Activated naive CD8-positive, alpha-beta T cell treated with anti-CD3 and anti-CD28 coated beads, Interleukin-2, amount 50 U/mL, for 16 hours (primary cell): ENCODE measurements around the gene SORCS2.
"Not testable (repeated sequence)": the region's sequence is repeated elsewhere in the genome, so short reads cannot be mapped to it uniquely, and the experiment has no call there.

Source experiments
- DNase-seq: peaks from one replicate; pipeline ENCODE4 v3.0.0-alpha.2; 2020; ENCODE audit warnings: low read depth, low spot score

SORCS2 gene

DNA sequence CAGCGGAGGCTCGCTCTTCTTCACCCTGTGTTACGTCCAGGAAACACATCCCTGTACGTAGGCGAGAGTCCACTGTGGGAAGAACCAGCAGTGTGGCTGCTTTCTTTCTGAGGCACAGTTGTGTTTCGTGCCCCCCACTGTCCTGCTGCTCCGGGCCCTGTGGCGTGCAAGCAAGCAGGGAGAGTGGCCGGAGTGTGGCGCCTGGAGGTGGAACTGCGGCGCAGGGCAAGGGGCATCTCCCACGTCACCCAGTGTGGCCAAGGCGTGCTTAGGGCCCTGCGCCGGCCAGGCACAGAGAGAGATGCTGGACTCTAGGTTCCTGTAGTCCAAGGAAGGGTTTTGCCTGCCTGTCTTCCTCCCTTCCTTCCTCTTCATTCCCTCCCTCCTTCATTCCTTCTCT is 255.7 kb downstream of the SORCS2 start:
- DNase-seq, result no peak

GRCh38 chr4:7450775-7451433 is 258.6 kb downstream of the SORCS2 start:
- DNase-seq, result no peak

DNA sequence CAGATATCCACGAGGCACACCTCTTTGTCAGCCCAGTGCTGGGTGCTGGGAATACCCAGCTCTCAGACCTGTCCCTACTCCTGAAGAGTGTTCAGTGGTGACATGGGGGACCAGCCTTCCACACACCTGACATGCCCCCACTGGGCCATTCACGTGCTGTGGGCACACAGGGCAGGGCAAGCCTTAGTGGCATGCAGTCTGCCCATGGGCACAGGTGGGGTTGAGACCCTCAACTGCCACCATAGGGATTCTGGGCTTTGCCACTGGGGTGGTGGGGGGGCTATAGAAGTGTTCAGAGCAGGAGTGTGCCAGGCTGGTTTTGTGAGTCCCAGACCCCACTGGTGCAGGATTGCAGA is 259.1 kb downstream of the SORCS2 start:
- DNase-seq, result no peak

DNA sequence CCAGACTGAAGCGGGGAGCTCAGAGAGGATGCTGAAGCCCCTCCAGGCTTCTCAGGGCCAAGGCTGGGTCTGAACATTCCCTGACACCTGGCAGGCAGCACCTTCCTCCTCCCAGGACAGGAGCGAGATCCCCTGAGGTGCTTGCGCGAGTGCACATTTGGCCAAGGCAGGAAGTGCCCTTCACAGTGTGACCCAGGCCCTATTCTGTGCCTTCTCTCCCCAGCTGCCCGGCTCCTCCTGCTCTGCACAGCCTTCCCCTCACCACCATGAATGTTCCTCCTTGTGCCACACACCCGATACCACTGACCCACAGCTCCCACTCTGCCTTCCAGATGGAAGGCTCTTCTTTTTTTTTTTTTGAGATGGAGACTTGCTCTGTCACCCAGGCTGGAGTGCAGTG is 259.5 kb downstream of the SORCS2 start:
- no peak for DNase-seq

- not testable (repeated sequence) for DNase-seq
Observed at GRCh38 chr4:7452802-7453201, 260.5 kb downstream of the SORCS2 start.

GRCh38 chr4:7457201-7458065 is 265.1 kb downstream of the SORCS2 start:
- DNase-seq, result no peak

DNA sequence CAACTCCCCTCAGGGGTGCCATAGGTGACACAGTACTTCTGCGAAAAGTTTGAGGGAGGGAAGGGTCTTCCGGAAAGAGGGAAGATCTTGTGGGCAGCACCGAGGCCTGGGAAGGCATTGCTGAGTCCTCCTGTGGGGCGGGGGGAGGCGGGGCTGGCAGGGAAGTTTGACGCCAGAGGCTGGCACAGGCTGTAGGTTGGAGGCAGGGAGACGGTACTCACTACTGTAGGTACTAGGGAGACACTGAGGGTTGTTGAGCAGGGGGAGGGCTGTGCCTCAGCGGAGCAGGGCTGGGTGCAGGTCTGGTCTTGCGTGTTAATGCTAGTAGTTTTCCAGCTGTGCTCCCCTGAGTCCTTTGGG is 265.7 kb downstream of the SORCS2 start:
- no peak for DNase-seq

GRCh38 chr4:7458477-7458876 is 266.1 kb downstream of the SORCS2 start:
- no peak for DNase-seq

- DNase-seq, result no peak
Observed at GRCh38 chr4:7459471-7459870, 267.1 kb downstream of the SORCS2 start.

DNA sequence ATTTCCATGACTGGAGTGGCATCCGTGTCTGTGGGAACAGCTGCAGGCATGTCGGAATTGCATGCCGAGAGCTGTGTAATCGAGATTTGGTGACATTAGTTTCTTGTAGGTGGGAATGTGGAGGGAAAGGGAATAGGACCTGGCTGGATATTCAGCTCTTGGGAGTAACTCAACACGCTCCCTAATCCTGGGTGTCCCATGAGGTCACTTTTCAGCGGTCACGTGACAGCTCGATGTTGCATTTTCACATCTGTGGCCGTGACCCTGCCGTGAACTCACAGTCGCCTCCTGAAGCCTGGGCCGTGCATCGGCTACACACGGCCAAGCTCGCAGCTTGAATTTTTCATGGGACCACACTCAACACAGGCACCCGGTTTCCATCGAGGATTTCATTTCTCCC is 268.2 kb downstream of the SORCS2 start:
- no peak for DNase-seq

GRCh38 chr4:7461230-7461629 is 268.9 kb downstream of the SORCS2 start:
- DNase-seq, result no peak

DNA sequence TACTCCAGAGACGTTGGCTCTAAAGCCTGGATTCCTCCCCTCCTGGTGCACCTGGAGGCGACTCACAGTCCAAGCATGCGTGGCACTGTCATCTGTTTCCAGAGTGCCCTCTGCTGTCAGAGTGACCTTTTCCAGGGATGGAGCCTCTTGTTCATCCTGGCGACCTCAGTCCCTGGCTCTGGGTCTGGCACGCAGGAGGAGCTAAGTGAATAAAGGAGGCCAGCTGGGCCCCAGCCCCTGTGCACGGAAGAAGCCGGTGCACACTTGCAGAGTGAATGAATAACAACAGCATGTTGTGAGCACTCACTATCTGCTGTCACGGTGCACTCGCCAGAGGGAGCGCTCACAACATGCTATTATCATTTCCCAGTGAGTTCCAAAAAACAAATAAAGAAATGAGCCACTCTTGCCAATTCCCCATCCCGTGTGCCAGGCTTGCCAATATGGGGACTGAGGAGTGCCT is 270.2 kb downstream of the SORCS2 start:
- DNase-seq, result no peak

- DNase-seq, result no peak
Observed at GRCh38 chr4:7463566-7464258, 271.4 kb downstream of the SORCS2 start.

DNA sequence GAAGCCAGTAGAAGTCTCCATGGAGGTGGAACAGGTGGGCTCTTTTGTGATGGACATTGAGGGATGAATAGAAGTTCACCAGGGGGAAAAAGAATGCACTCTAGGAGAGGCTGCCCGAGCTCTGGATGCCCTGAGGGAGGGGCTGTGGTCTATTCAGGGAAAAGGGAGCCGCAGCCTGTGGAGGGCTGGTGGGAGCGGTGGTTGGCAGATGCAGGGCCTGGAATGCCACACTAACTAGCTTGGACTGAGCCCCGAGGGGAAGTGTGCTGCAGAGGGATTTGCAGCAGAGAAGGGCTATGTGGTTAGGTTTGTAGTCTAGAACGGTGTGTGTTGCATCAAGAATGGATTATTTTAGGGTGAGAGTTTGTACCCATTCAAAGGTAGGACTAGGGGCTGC is 271.9 kb downstream of the SORCS2 start:
- no peak for DNase-seq

- DNase-seq, result no peak
Observed at GRCh38 chr4:7465017-7465416, 272.7 kb downstream of the SORCS2 start.

DNA sequence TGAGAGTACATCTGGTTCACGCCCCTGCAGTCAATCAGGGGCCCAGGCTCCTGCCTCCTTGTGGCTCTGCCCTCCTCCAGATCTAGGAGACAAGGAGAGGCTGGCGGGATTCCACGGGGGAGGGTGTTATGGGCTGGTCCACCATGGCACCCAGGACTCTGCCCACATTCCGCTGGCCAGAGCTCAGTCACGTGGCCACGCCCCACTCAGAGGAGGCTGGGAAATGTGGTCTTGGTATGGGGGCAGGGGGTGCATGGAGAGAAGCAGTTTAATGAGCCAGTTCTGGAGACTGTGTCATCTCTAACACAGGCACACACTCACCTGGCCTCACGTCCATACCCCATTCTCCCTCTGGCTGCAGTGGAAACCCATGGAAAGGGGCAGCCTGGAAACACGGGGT is 273.9 kb downstream of the SORCS2 start:
- DNase-seq, result no peak

DNA sequence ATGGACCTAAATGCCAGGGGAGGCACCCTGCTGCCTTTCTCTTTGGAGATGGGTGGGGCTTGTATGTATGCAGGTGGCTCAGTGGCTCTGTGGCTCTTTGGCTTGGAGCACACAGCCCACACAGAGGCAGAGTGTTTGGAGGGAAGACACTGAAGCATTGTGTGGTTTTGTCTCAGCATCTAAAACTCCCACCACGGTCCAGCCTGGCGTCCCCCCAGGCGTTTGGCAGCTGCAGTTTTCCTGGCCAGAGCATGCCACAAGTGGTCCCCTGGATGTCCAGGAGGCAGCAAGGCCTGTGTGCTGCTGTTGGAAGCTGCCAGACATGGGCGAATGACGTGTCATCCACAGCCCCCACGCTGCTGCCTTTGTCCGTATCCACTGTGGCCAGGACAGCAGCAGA is 274.6 kb downstream of the SORCS2 start:
- DNase-seq, result no peak

DNA sequence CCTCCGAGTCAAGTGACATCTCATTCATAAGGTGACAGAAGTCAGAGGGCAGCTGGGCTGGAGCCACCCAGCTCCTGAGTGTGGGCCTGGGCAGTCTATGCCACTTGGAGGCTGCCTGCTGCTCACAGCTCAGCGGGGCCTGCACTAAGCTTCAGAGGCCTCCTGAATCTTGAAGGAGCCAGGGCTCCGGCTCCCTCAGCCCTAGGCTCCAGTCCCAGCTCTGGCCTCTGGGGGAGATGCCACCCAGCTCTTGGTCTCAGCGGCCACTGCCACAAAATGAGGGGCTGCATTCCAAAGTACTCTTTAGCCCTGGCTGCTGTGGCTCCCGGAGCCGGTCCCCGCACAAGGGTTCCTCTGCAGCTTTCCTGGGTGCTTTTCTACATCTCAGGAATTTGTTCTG is 275.1 kb downstream of the SORCS2 start:
- DNase-seq, result no peak

GRCh38 chr4:7469023-7469422 is 276.7 kb downstream of the SORCS2 start:
- DNase-seq, result no peak

DNA sequence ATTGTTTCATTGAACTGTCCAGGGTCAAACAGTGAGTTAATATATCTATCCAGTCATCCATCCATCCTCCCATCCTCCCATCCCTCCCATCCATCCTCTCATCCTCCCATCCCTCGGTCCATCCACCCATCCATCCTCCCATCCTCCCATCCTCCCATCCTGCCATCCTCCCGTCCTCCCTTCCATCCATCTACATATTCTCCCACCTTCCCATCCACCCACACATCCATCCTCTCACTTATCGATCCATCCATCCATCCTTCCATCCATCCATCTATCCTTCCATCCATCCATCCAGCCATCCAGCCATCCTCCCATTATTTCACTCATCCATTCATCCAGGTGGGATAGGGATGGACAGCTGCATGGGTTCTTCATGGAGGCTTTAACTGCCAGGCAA is 277.8 kb downstream of the SORCS2 start:
- DNase-seq, result no peak

- DNase-seq, result no peak
Observed at GRCh38 chr4:7470522-7471128, 278.3 kb downstream of the SORCS2 start.

DNA sequence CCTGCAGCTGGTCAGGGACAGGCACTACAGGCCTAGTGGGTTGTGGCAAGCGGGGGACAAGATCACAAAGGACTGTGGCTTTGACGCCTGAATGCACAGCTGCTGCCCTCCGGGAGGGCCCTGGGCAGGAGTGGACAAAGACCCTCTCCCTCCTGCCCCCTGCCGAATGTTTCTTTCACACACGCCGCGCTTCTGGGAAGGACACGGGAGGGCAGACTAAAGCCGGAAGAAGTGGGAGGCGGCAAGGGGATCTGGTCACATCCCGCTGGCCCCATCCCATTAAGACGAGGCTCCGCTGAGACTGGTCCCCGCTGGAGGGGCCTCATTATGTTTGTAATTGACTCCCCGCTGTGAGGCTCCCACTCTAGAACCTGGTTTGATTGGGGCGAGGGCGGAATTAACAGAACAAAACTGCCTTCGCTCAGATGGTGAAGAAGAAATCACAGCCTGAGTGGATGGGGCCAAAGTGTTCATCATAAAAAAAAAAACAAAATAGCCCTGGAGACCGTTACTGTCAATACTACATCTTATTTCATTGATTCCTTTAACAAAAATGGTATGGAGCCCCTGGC is 280.2 kb downstream of the SORCS2 start:
- no peak for DNase-seq
